Ovary (tissue), 3 donors: Measurements from ENCODE around the gene IQCK.

Experiments
- POLR2A ChIP-seq: fragments of 450-650 bp; IDR thresholded peaks from one replicate; pipeline ENCODE4 v1.6.1; 2017; ENCODE audit warnings: antibody characterized with exemption, mild to moderate bottlenecking, moderate library complexity
- TF ChIP-seq, protein P1 (sequence below), 3 donors: fragments of 450-650 bp in 2 of 3; fragments of 200-600 bp in 1 of 3; IDR thresholded peaks; one replicate each; pipeline versions ENCODE4 v1.5.1 to v1.8.0; 2016 to 2022; ENCODE audit warnings: antibody characterized with exemption in 3 of 3, mild to moderate bottlenecking in 1 of 3
- donor health status: DM: no; HTN: no; CAD: no.

DNA sequence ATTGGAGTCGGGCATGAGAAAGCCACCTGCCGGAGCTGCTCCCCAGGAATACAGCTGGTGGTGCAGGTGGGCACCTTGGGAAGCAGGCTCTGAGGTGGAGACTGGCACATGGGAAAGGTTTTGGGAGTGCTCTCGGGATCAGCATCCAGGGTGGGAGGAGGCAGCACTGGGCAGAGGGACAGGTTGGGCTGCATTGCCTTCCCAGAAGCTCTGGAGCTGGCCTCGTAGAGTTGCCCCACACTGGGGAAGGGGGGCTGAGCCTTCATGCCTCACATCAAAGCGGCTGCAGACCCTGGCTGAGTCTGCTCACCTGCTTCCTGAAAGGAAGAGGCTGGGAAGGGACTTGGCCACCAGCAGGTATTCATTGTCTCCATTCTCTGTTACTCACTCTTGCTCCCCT lies 180.1 kb downstream of the IQCK start:
- TF ChIP-seq, protein P1, sequence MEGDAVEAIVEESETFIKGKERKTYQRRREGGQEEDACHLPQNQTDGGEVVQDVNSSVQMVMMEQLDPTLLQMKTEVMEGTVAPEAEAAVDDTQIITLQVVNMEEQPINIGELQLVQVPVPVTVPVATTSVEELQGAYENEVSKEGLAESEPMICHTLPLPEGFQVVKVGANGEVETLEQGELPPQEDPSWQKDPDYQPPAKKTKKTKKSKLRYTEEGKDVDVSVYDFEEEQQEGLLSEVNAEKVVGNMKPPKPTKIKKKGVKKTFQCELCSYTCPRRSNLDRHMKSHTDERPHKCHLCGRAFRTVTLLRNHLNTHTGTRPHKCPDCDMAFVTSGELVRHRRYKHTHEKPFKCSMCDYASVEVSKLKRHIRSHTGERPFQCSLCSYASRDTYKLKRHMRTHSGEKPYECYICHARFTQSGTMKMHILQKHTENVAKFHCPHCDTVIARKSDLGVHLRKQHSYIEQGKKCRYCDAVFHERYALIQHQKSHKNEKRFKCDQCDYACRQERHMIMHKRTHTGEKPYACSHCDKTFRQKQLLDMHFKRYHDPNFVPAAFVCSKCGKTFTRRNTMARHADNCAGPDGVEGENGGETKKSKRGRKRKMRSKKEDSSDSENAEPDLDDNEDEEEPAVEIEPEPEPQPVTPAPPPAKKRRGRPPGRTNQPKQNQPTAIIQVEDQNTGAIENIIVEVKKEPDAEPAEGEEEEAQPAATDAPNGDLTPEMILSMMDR (IDR thresholded peaks at IDR 0.05): no peak
- no peak for TF ChIP-seq POLR2A
